AG09319 (cell line): ENCODE results near the gene AQP9.
A peak's percentile ranks its signal among the peaks of the same experiment; 100 is the strongest.

Source experiments
- DNase-seq: peaks from one replicate; pipeline ENCODE4 v3.0.0-alpha.2; 2010; ENCODE audit warnings: low read depth; ENCODE audit errors: extremely low read depth
- TF ChIP-seq, protein P1 (sequence below): IDR thresholded peaks from 2 replicates; pipeline ENCODE4 v1.5.1; 2011; ENCODE audit warnings: low read depth, mild to moderate bottlenecking, inconsistent platforms, low read length, moderate library complexity

The AQP9 gene

DNA sequence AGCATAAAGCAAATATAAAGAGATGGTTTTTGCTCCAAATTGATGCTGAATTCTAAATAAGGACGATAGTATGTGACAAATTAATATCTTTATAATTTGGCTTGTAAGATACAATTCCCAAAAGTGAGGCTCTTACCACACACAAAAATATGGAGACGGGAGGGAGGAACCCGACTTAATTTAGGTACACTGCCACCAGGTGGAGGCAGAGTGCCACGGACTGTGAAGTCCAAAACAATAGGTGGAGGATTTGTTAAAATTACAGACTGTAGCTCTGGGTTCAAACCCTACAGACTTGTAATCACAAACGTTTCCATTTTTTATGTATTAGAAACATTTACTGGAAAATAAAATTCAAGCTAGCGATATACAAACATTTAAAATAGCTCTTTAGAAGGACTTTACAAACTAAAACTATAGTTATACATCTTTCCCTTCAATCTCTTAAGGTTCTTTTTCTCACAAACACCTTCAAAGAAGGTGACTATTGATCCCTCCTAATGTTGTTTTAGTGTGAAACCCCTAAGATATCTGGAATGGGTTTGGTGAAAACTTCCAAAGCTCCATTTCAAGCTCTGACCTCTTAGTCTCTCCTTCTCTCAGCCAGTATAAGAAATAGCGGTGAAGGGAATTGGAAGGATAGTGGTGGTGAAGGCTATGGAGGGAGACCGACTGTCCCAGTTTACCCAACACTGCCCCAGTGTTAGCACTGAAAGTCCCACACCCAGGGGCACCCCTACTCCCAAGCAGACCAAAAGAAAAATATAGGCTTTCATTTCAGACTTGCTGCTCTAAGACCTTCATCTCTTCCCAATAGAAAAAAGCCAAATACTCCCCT, 89.7 kb downstream of the AQP9 start:
- peak; percentile 65 for DNase-seq
- TF ChIP-seq, protein P1, sequence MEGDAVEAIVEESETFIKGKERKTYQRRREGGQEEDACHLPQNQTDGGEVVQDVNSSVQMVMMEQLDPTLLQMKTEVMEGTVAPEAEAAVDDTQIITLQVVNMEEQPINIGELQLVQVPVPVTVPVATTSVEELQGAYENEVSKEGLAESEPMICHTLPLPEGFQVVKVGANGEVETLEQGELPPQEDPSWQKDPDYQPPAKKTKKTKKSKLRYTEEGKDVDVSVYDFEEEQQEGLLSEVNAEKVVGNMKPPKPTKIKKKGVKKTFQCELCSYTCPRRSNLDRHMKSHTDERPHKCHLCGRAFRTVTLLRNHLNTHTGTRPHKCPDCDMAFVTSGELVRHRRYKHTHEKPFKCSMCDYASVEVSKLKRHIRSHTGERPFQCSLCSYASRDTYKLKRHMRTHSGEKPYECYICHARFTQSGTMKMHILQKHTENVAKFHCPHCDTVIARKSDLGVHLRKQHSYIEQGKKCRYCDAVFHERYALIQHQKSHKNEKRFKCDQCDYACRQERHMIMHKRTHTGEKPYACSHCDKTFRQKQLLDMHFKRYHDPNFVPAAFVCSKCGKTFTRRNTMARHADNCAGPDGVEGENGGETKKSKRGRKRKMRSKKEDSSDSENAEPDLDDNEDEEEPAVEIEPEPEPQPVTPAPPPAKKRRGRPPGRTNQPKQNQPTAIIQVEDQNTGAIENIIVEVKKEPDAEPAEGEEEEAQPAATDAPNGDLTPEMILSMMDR, result peak; percentile 81

DNA sequence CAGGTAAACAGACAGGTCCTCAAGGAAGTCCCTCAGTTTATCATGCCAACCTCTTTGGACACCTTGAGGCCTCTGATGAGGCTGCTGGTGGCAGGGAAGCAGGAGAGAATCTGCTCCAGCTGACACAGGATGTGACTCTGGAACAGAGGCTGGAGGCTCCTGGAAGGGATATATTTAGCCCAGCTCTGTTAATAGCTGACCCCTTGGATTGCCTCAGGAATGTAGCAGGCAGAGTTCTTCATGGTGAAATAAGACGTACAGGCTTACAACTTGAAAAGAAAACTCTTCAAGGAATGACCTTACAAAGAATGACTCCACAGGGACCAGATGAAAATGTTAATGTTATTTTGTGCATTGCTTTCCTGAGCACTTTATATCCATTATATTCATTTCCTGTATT, 90.5 kb downstream of the AQP9 start:
- no peak for DNase-seq
- TF ChIP-seq, protein P1, result no peak

DNA sequence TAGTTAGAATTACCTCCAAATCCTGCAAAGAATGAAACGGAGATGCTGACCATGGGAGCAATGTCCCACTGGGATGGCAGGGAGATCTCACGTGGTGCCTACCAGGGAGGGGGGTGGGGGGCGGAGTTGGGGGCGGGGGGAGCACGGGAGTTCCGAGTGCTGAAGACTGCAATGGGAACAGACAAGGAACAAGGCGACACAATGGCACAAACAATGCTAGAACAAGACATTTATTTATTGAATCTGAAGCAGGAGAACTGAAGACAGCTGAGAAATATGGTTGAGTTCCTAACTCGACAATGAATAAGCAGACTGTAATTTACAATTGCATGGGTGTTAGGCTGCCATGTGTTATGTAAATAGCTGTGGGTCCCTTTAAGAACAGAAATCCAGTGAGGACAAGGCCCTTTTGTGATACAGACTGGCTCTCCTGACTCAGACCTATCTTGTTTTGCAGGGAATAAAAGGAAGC, 91.2 kb downstream of the AQP9 start:
- TF ChIP-seq, protein P1, result no peak
- DNase-seq, result no peak

DNA sequence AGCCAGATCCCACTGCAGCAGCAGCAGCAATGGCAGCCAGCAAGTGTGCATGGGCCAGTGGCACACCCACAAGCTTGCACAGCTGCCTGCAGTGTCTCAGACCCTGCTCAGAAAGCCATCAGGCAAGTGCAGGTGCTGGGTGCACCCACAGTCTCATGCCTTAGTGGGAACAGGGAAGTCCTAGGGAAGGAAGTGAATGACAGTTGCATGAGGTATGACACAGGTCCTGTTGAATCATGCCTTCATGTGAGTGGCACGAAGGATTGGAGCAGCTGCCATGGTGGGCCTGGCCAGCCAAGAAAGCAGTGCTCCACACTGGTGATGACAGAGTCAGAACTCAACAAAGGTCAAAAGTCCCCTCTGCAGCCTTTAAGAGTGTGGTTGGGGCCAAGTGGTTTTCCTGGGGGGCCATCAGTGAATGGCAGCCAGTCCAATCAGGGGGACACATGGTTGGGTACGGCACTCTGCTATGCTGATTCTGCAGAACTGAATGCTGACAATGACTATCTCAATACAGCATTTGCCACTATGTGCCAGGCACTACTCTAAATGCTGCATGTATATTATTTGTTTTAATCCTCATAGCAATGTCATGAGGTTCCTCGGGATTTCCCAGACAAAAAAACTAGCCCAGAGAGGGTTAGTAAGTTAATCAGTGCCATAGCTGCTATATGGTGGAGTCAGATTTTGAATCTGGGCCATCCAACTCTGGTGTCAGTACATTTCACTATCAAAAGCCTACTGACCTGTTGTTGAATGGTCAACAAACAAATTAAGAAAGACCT, 94.3 kb downstream of the AQP9 start:
- TF ChIP-seq, protein P1, result no peak
- DNase-seq, result no peak

DNA sequence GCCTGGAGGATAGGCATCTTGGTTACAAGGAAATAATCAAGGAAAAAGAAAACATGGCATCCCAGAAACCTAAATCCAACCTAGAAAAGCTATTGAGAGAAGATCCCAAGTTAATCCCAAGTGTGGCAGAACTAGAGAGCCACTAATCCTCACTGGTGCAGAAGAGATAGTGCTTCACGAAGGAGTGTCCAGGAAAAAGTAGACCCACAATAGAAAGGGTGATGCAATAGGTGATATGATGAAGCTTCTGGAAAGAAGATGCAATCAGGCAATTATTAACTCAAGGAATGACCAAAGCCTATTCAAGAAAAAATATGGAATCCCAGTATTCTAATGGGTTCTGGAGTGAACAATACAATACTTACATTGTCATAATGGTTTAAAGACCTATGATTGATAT, 95.2 kb downstream of the AQP9 start:
- TF ChIP-seq, protein P1, result no peak
- DNase-seq, result no peak
